Measurements from ENCODE around the gene SDK1.
A peak's percentile ranks its signal among the peaks of the same experiment; 100 is the strongest.

The SDK1 gene

GRCh38 chr7:3270362-3270761, 30.7 kb upstream of the SDK1 start:
- H3K27ac ChIP-seq (ENCODE audit: extremely low read depth, low read depth, low read length) = no peak overlapping the region
- TF ChIP-seq MYNN (tag by site-specific recombination; IDR thresholded peaks at IDR 0.05; ENCODE audit: borderline replicate concordance) = no peak
- TF ChIP-seq HOXA7 (CRISPR knock-in tag; IDR thresholded peaks at IDR 0.05; ENCODE audit: borderline replicate concordance) = no peak
- TF ChIP-seq ZNF280C (tag by site-specific recombination; IDR thresholded peaks at IDR 0.05) = 0 out of 2 replicates have a peak, but pooled peaks have one; percentile 58
- no peak for TF ChIP-seq EGR2 (tag by site-specific recombination; IDR thresholded peaks at IDR 0.05; ENCODE audit: low read depth)
- no peak for TF ChIP-seq ZNF223 (tag by site-specific recombination; IDR thresholded peaks at IDR 0.05)
- no peak for TF ChIP-seq ZNF121 (tag by site-specific recombination; IDR thresholded peaks at IDR 0.05)
- TF ChIP-seq ZNF341 (tag by site-specific recombination; IDR thresholded peaks at IDR 0.05; ENCODE audit: low read depth) = no peak
- 0 out of 2 replicates have a peak, but pooled peaks have one; percentile 59 for TF ChIP-seq RBAK (tag by site-specific recombination; IDR thresholded peaks at IDR 0.05)
- TF ChIP-seq ZNF571 (tag by site-specific recombination; IDR thresholded peaks at IDR 0.05) = peak; percentile 72; the same call in 1 of the 2 replicates
- TF ChIP-seq ZNF157 (tag by site-specific recombination; IDR thresholded peaks at IDR 0.05) = no peak
- no peak for TF ChIP-seq ZNF623 (tag by site-specific recombination; IDR thresholded peaks at IDR 0.05)
- TF ChIP-seq YY2 (tag by site-specific recombination; IDR thresholded peaks at IDR 0.05) = 0 out of 2 replicates have a peak, but pooled peaks have one; percentile 43
- peak; percentile 95 for TF ChIP-seq ZNF513 (tag by site-specific recombination; IDR thresholded peaks at IDR 0.05)
- no peak for TF ChIP-seq ZBTB1 (tag by site-specific recombination; IDR thresholded peaks at IDR 0.05)
- H3K4me3 ChIP-seq (ENCODE audit: low read depth, low read length) = no peak overlapping the region
- H3K36me3 ChIP-seq (ENCODE audit: control insufficient read depth in 2 of 2, insufficient read depth in 1 of 2, low read length in 2 of 2) = no peaks in the 10 kb centered on the region
- peaks cover 5% of the 10 kb centered on the region for H3K4me1 ChIP-seq (ENCODE audit: control insufficient read depth, insufficient read depth, low read length)
- POLR2A ChIA-PET = no interaction called here
- no peaks in the 10 kb centered on the region for H3K9me3 ChIP-seq (ENCODE audit: control insufficient read depth, insufficient read depth, low read depth, low read length)
- CTCF ChIA-PET = no interaction called here

GRCh38 chr7:3271298-3271697, 29.8 kb upstream of the SDK1 start:
- Histone ChIP-seq H3K4me3 (ENCODE audit: low read depth, low read length) (no peak overlapping the region), H3K4me1 (ENCODE audit: control insufficient read depth, insufficient read depth, low read length) (no peaks in the 10 kb centered on the region; the same call in 1 of the 2 replicates), H3K36me3 (ENCODE audit: control insufficient read depth in 2 of 2, insufficient read depth in 1 of 2, low read length in 2 of 2) (no peaks in the 10 kb centered on the region), H3K27ac (ENCODE audit: extremely low read depth, low read depth, low read length) (no peak overlapping the region), H3K9me3 (ENCODE audit: control insufficient read depth, insufficient read depth, low read depth, low read length) (no peaks in the 10 kb centered on the region)
- ChIA-PET POLR2A (no interaction called here), CTCF (no interaction called here)
- TF ChIP-seq REST (tag by site-specific recombination; IDR thresholded peaks at IDR 0.05) = no peak
- no peak for TF ChIP-seq ZNF837 (tag by site-specific recombination; IDR thresholded peaks at IDR 0.05)
- TF ChIP-seq ZNF580 (tag by site-specific recombination; IDR thresholded peaks at IDR 0.05) = no peak
- TF ChIP-seq ZNF514 (tag by site-specific recombination; IDR thresholded peaks at IDR 0.05) = 0 out of 2 replicates have a peak, but pooled peaks have one; percentile 16
- TF ChIP-seq ZNF362 (tag by site-specific recombination; IDR thresholded peaks at IDR 0.05) = no peak
- TF ChIP-seq ZNF26 (tag by site-specific recombination; IDR thresholded peaks at IDR 0.05) = 0 out of 2 replicates have a peak, but pooled peaks have one; percentile 18
- TF ChIP-seq ZNF513 (tag by site-specific recombination; IDR thresholded peaks at IDR 0.05) = peak; percentile 96

Data from HEK293 (cell line).